OCI-LY3 (cell line): ENCODE data around the gene IL1RN.

ENCODE experiments used
- H2AFZ ChIP-seq: fragments of 200-600, 300-600 bp; shearing (Covaris generic); 2 replicates; pipeline ENCODE4 v1.6.0; 2014; ENCODE audit warnings: antibody characterized with exemption, low read depth, low read length
- H3K27ac ChIP-seq: fragments of 200-600, 300-600 bp; sonication (generic); 2 replicates; pipeline ENCODE4 v1.5.1; 2014; ENCODE audit warnings: mild to moderate bottlenecking, low read length, moderate library complexity, mixed read lengths
- H3K27me3 ChIP-seq: fragments of 200-600, 300-600 bp; sonication (generic); 2 replicates; pipeline ENCODE4 v1.6.1; 2014; ENCODE audit warnings: low read depth, low read length, mixed read lengths
- H3K36me3 ChIP-seq: fragments of 200-600, 300-600 bp; sonication (generic); replicated peaks from 2 replicates; pipeline ENCODE3; 2014; ENCODE audit warnings: low read depth, low read length, mixed read lengths
- H3K4me1 ChIP-seq: fragments of 300-600, 200-600 bp; sonication (generic); 2 replicates; pipeline ENCODE4 v1.6.1; 2014; ENCODE audit warnings: low read length, mixed read lengths
- H3K4me2 ChIP-seq: fragments of 200-600, 300-600 bp; sonication (generic); 2 replicates; pipeline ENCODE4 v1.6.1; 2014; ENCODE audit warnings: low read length, mixed read lengths
- H3K4me3 ChIP-seq: fragments of 300-600, 200-600 bp; sonication (generic); 2 replicates; pipeline ENCODE4 v1.5.1; 2014; ENCODE audit warnings: antibody characterized with exemption, mild to moderate bottlenecking, low read length, moderate library complexity
- H3K79me2 ChIP-seq: fragments of 300-600, 200-600 bp; shearing (Covaris generic); 2 replicates; pipeline ENCODE4 v1.6.1; 2014; ENCODE audit warnings: mild to moderate bottlenecking, low read length, mixed read lengths
- H3K9ac ChIP-seq: fragments of 300-600, 200-600 bp; shearing (Covaris generic); 2 replicates; pipeline ENCODE4 v1.6.0; 2014; ENCODE audit warnings: mild to moderate bottlenecking, low read length, moderate library complexity
- H3K9me3 ChIP-seq: fragments of 200-600, 300-600 bp; shearing (Covaris generic); 2 replicates; pipeline ENCODE4 v1.6.1; 2014; ENCODE audit warnings: low read length, mixed read lengths; ENCODE audit not compliant: insufficient read depth
- H4K20me1 ChIP-seq: fragments of 200-600, 300-600 bp; sonication (generic); 2 replicates; pipeline ENCODE4 v1.6.1; 2016; ENCODE audit warnings: low read length, mixed read lengths; ENCODE audit not compliant: insufficient read depth
- CTCF ChIP-seq: fragments of 200-600, 300-600 bp; sonication (generic); IDR thresholded peaks from 2 replicates; pipeline ENCODE4 v1.5.1; 2014; ENCODE audit warnings: antibody characterized with exemption, low read length, low read depth
- EZH2phosphoT487 ChIP-seq: fragments of 200-600 bp; shearing (Covaris generic); IDR thresholded peaks from 2 replicates; pipeline ENCODE4 v1.6.1; 2018; ENCODE audit warnings: antibody characterized with exemption, mixed run types, low read depth

Gene IL1RN

GRCh38 chr2:113178891-113179290, 51.5 kb downstream of the IL1RN start:
- peaks cover 61% of the 10 kb centered on the region for H4K20me1 ChIP-seq
- no peaks in the 10 kb centered on the region for H3K27me3 ChIP-seq
- no peak overlapping the region for H3K27ac ChIP-seq
- H2AFZ ChIP-seq: no peak overlapping the region
- no peak overlapping the region for H3K4me2 ChIP-seq
- H3K9ac ChIP-seq: no peak overlapping the region
- peaks cover 29% of the 10 kb centered on the region for H3K36me3 ChIP-seq
- no peaks in the 10 kb centered on the region for H3K9me3 ChIP-seq
- TF ChIP-seq EZH2phosphoT487: no peak
- TF ChIP-seq CTCF: no peak
- H3K4me1 ChIP-seq: peaks cover 16% of the 10 kb centered on the region
- peaks cover 62% of the 10 kb centered on the region for H3K79me2 ChIP-seq
- no peak overlapping the region for H3K4me3 ChIP-seq

GRCh38 chr2:113179446-113180045, 52.1 kb downstream of the IL1RN start:
- H3K4me2 ChIP-seq: no peak overlapping the region
- peaks cover 55% of the 10 kb centered on the region for H3K79me2 ChIP-seq
- H3K27me3 ChIP-seq: no peaks in the 10 kb centered on the region
- H3K36me3 ChIP-seq: peaks cover 31% of the 10 kb centered on the region
- H2AFZ ChIP-seq: no peak overlapping the region
- H3K27ac ChIP-seq: no peak overlapping the region
- peaks cover 63% of the 10 kb centered on the region for H4K20me1 ChIP-seq
- H3K9ac ChIP-seq: no peak overlapping the region
- H3K9me3 ChIP-seq: no peaks in the 10 kb centered on the region
- peaks cover 15% of the 10 kb centered on the region for H3K4me1 ChIP-seq
- TF ChIP-seq CTCF: no peak
- no peak for TF ChIP-seq EZH2phosphoT487
- no peak overlapping the region for H3K4me3 ChIP-seq

DNA sequence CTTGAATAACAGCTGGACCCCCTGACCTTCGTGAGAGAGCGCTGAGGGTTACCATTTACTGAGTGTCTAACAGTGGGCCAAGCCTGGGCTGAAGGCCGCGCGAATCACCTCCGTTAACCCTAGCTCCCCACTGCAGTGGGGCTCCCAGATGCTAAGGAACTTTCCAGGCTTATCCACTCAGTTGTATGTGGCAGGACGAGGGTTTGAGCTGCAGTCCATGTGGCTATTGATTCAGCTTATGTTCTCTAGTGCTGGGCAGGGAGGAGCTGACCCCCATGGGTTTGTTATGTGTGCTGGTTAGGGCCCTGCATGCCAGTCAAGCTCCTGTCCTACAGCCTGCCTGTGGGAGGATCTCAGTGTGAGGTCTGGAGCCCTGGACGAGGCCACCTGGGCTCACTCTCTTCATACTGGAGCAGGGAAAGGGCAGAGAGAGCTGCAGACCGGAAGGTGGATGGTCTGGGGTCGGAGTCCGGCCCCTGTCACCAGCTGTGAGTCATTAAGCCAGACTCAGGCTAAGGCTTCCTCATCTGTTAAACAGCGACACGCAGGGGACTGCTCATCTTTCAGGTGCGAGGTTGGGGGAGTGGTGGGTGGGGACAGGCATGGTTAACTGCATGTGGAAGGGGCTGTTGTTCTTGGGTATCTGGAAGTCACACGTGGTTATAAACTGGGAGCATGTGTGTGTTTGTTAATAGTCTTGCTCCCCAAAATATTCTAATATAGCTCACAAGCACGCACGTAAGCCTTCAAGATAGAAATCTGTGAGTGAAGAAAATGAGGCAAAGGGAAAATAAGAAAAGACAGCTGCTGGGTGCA, 52.9 kb downstream of the IL1RN start:
- TF ChIP-seq CTCF (no peak), EZH2phosphoT487 (no peak)
- Histone ChIP-seq H3K9me3 (no peaks in the 10 kb centered on the region), H3K4me3 (no peak overlapping the region), H3K27me3 (no peaks in the 10 kb centered on the region), H3K9ac (no peak overlapping the region), H3K79me2 (peaks cover 47% of the 10 kb centered on the region), H3K36me3 (peaks cover 32% of the 10 kb centered on the region), H3K4me2 (no peak overlapping the region), H3K4me1 (peaks cover 11% of the 10 kb centered on the region), H4K20me1 (peaks cover 68% of the 10 kb centered on the region), H2AFZ (no peak overlapping the region), H3K27ac (no peak overlapping the region)

DNA sequence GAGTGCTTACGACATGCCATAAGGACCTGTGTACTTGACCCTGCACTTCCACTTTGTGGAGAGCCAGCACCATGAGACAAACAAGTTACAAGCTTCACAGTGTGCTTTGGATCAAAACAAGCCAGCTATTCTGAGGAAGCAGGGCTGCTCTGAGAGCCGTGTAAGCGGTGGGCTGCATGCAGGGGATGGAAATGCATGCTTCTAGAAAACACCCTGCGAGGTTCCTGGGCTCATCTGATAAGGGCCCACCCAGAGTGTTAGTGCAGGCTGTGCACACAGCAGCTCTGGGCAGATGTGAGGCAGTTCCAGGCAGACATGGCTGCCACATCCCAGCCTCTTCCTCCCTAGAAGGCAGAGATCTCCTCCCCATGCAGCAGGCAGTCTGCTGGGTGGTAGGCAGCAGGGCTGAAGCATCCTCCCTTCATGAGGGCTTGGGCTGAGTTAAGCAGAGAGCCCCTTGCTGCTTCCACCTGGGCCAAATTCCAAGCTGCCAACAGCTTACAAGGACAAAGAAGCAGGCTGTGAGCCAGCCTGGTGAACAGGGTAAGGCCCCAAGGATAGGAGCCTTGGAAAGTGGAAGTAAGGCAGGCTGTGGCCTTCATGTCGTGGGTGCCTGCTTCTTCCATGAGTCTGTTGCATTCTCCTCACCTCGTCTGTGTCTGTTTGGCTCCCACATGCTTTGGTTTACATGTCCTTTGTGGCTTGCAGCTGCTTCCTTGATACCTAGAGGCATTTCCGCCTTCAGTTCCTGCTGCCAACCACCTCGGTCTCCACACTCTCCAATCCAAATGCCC, 54.1 kb downstream of the IL1RN start:
- no peak overlapping the region for H3K4me2 ChIP-seq

More for the DNA sequence above, 54.1 kb downstream of the IL1RN start:
- H3K4me3 ChIP-seq: no peak overlapping the region
- H2AFZ ChIP-seq: no peak overlapping the region
- no peak for TF ChIP-seq EZH2phosphoT487
- no peak for TF ChIP-seq CTCF
- peaks cover 36% of the 10 kb centered on the region for H3K79me2 ChIP-seq
- H3K4me1 ChIP-seq: no peaks in the 10 kb centered on the region; the same call in 1 of the 2 replicates
- H3K27me3 ChIP-seq: no peaks in the 10 kb centered on the region
- H3K27ac ChIP-seq: no peak overlapping the region
- peaks cover 28% of the 10 kb centered on the region for H3K36me3 ChIP-seq
- H3K9me3 ChIP-seq: no peaks in the 10 kb centered on the region
- peaks cover 60% of the 10 kb centered on the region for H4K20me1 ChIP-seq
- no peak overlapping the region for H3K9ac ChIP-seq
